Measurements from ENCODE around the gene GAREM1. TPM values are rescaled to one million over a fixed set of nuclear protein-coding genes. Genes with fewer than 3 reads are reported as not detected.

The GAREM1 gene
- total RNA-seq, 2 donors from 2014 or later: 15.3 to 20.1 TPM

DNA sequence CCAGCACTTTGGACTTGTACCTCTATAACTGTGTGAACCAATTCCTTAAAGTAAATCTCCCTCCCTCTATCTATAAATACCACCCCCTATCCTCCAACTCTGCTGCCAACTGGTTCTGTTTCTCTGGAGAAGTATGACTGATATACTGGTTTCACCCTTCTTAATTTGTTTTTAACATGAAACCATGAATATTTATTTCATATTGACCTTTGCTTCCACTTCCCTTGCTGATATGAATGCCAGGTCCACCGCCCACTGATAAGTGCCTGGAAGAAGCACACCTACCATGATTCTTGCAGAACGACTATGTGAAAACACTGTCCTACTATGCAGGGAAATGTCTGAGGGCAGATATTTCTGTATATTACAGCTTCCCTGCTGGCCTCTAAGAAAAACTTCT lies 131.6 kb downstream of the GAREM1 start:
- Histone ChIP-seq H3K27me3 (no peaks in the 10 kb centered on the region), H3K4me1 (no peaks in the 10 kb centered on the region), H3K36me3 (no peaks in the 10 kb centered on the region), H3K4me3 (no peak overlapping the region), H3K27ac (no peak overlapping the region), H3K9ac (ENCODE audit: low read depth in 2 of 2, low read length in 2 of 2) (no peak overlapping the region), H3K9me3 (no peaks in the 10 kb centered on the region)
- intact Hi-C loops (cut with DNase I): no loop called here
- no peak for DNase-seq
- TF ChIP-seq, protein P1, sequence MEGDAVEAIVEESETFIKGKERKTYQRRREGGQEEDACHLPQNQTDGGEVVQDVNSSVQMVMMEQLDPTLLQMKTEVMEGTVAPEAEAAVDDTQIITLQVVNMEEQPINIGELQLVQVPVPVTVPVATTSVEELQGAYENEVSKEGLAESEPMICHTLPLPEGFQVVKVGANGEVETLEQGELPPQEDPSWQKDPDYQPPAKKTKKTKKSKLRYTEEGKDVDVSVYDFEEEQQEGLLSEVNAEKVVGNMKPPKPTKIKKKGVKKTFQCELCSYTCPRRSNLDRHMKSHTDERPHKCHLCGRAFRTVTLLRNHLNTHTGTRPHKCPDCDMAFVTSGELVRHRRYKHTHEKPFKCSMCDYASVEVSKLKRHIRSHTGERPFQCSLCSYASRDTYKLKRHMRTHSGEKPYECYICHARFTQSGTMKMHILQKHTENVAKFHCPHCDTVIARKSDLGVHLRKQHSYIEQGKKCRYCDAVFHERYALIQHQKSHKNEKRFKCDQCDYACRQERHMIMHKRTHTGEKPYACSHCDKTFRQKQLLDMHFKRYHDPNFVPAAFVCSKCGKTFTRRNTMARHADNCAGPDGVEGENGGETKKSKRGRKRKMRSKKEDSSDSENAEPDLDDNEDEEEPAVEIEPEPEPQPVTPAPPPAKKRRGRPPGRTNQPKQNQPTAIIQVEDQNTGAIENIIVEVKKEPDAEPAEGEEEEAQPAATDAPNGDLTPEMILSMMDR (IDR thresholded peaks at IDR 0.05): no peak

GRCh38 chr18:32337821-32338220 lies 132.9 kb downstream of the GAREM1 start:
- Histone ChIP-seq H3K27ac (no peak overlapping the region), H3K4me3 (no peak overlapping the region), H3K27me3 (no peaks in the 10 kb centered on the region), H3K36me3 (no peaks in the 10 kb centered on the region), H3K9me3 (no peaks in the 10 kb centered on the region), H3K4me1 (no peaks in the 10 kb centered on the region), H3K9ac (ENCODE audit: low read depth in 2 of 2, low read length in 2 of 2) (no peak overlapping the region)
- TF ChIP-seq, protein P1 (IDR thresholded peaks at IDR 0.05): no peak
- intact Hi-C loops (cut with DNase I): no loop called here
- no peak for DNase-seq

GRCh38 chr18:32337347-32337746 lies 133.3 kb downstream of the GAREM1 start:
- Histone ChIP-seq H3K27me3 (no peaks in the 10 kb centered on the region), H3K36me3 (no peaks in the 10 kb centered on the region), H3K27ac (no peak overlapping the region), H3K9me3 (no peaks in the 10 kb centered on the region), H3K4me3 (no peak overlapping the region), H3K9ac (ENCODE audit: low read depth in 2 of 2, low read length in 2 of 2) (no peak overlapping the region), H3K4me1 (no peaks in the 10 kb centered on the region)
- intact Hi-C loops (cut with DNase I): no loop called here
- TF ChIP-seq, protein P1 (IDR thresholded peaks at IDR 0.05): no peak
- no peak for DNase-seq

- H3K9me3 ChIP-seq: no peaks in the 10 kb centered on the region
- no peak for DNase-seq
- TF ChIP-seq, protein P1 (IDR thresholded peaks at IDR 0.05): no peak
- no peaks in the 10 kb centered on the region for H3K27me3 ChIP-seq
- no peak overlapping the region for H3K9ac ChIP-seq (ENCODE audit: low read depth in 2 of 2, low read length in 2 of 2)
- intact Hi-C loops (cut with DNase I): no loop called here
- H3K4me1 ChIP-seq: no peaks in the 10 kb centered on the region
- H3K27ac ChIP-seq: no peak overlapping the region
- no peak overlapping the region for H3K4me3 ChIP-seq
- H3K36me3 ChIP-seq: no peaks in the 10 kb centered on the region
Observed at GRCh38 chr18:32335228-32335627, 135.5 kb downstream of the GAREM1 start.

GRCh38 chr18:32333781-32334180 lies 136.9 kb downstream of the GAREM1 start:
- Histone ChIP-seq H3K9ac (ENCODE audit: low read depth in 2 of 2, low read length in 2 of 2) (no peak overlapping the region), H3K4me3 (no peak overlapping the region), H3K27me3 (no peaks in the 10 kb centered on the region), H3K4me1 (no peaks in the 10 kb centered on the region), H3K36me3 (no peaks in the 10 kb centered on the region), H3K27ac (no peak overlapping the region), H3K9me3 (no peaks in the 10 kb centered on the region)
- TF ChIP-seq, protein P1 (IDR thresholded peaks at IDR 0.05): no peak
- no peak for DNase-seq
- intact Hi-C loops (cut with DNase I): loop anchor here (1.0 kb wide), 1 partner anchor 17 kb away; no protein-coding TSS in a partner anchor
